OCI-LY3 (cell line): Measurements from ENCODE around the gene CACNG8.

Experiments used
- H2AFZ ChIP-seq: fragments of 200-600, 300-600 bp; shearing (Covaris generic); 2 replicates; pipeline ENCODE4 v1.6.0; 2014; ENCODE audit warnings: antibody characterized with exemption, low read depth, low read length
- H3K27ac ChIP-seq: fragments of 200-600, 300-600 bp; sonication (generic); 2 replicates; pipeline ENCODE4 v1.5.1; 2014; ENCODE audit warnings: mild to moderate bottlenecking, low read length, moderate library complexity, mixed read lengths
- H3K27me3 ChIP-seq: fragments of 200-600, 300-600 bp; sonication (generic); 2 replicates; pipeline ENCODE4 v1.6.1; 2014; ENCODE audit warnings: low read depth, low read length, mixed read lengths
- H3K36me3 ChIP-seq: fragments of 200-600, 300-600 bp; sonication (generic); replicated peaks from 2 replicates; pipeline ENCODE3; 2014; ENCODE audit warnings: low read depth, low read length, mixed read lengths
- H3K4me1 ChIP-seq: fragments of 300-600, 200-600 bp; sonication (generic); 2 replicates; pipeline ENCODE4 v1.6.1; 2014; ENCODE audit warnings: low read length, mixed read lengths
- H3K4me2 ChIP-seq: fragments of 200-600, 300-600 bp; sonication (generic); 2 replicates; pipeline ENCODE4 v1.6.1; 2014; ENCODE audit warnings: low read length, mixed read lengths
- H3K4me3 ChIP-seq: fragments of 300-600, 200-600 bp; sonication (generic); 2 replicates; pipeline ENCODE4 v1.5.1; 2014; ENCODE audit warnings: antibody characterized with exemption, mild to moderate bottlenecking, low read length, moderate library complexity
- H3K79me2 ChIP-seq: fragments of 300-600, 200-600 bp; shearing (Covaris generic); 2 replicates; pipeline ENCODE4 v1.6.1; 2014; ENCODE audit warnings: mild to moderate bottlenecking, low read length, mixed read lengths
- H3K9ac ChIP-seq: fragments of 300-600, 200-600 bp; shearing (Covaris generic); 2 replicates; pipeline ENCODE4 v1.6.0; 2014; ENCODE audit warnings: mild to moderate bottlenecking, low read length, moderate library complexity
- H3K9me3 ChIP-seq: fragments of 200-600, 300-600 bp; shearing (Covaris generic); 2 replicates; pipeline ENCODE4 v1.6.1; 2014; ENCODE audit warnings: low read length, mixed read lengths; ENCODE audit not compliant: insufficient read depth
- H4K20me1 ChIP-seq: fragments of 200-600, 300-600 bp; sonication (generic); 2 replicates; pipeline ENCODE4 v1.6.1; 2016; ENCODE audit warnings: low read length, mixed read lengths; ENCODE audit not compliant: insufficient read depth
- EZH2phosphoT487 ChIP-seq: fragments of 200-600 bp; shearing (Covaris generic); IDR thresholded peaks from 2 replicates; pipeline ENCODE4 v1.6.1; 2018; ENCODE audit warnings: antibody characterized with exemption, mixed run types, low read depth
- TF ChIP-seq, protein P1 (sequence below): fragments of 200-600, 300-600 bp; sonication (generic); IDR thresholded peaks from 2 replicates; pipeline ENCODE4 v1.5.1; 2014; ENCODE audit warnings: antibody characterized with exemption, low read length, low read depth

Gene CACNG8

DNA sequence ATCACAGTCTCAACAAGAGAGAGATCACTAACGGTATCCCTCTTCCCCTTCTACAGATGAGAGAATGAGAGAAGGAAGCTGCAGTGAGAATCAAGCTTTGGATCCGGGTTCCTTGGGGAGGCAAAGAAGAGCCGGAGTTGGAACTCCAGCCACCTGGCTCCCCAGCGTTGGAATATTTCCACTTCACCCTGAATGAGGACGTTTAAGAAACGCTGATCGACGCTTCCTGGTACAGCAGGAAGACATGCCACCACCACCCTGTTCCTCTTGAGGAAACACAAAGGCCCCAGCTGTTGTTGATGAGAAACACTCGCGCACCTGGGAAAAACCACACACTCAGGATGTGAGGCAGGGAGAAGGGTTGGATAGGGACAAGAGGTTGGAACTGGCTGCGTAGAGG is 11.3 kb upstream of the CACNG8 start:
- H3K4me3 ChIP-seq = no peak overlapping the region
- TF ChIP-seq, protein P1, sequence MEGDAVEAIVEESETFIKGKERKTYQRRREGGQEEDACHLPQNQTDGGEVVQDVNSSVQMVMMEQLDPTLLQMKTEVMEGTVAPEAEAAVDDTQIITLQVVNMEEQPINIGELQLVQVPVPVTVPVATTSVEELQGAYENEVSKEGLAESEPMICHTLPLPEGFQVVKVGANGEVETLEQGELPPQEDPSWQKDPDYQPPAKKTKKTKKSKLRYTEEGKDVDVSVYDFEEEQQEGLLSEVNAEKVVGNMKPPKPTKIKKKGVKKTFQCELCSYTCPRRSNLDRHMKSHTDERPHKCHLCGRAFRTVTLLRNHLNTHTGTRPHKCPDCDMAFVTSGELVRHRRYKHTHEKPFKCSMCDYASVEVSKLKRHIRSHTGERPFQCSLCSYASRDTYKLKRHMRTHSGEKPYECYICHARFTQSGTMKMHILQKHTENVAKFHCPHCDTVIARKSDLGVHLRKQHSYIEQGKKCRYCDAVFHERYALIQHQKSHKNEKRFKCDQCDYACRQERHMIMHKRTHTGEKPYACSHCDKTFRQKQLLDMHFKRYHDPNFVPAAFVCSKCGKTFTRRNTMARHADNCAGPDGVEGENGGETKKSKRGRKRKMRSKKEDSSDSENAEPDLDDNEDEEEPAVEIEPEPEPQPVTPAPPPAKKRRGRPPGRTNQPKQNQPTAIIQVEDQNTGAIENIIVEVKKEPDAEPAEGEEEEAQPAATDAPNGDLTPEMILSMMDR = no peak
- TF ChIP-seq EZH2phosphoT487 = no peak
- no peak overlapping the region for H3K27ac ChIP-seq
- no peaks in the 10 kb centered on the region for H3K4me1 ChIP-seq
- no peaks in the 10 kb centered on the region for H4K20me1 ChIP-seq
- H3K9me3 ChIP-seq = no peaks in the 10 kb centered on the region
- H3K79me2 ChIP-seq = no peaks in the 10 kb centered on the region
- no peak overlapping the region for H2AFZ ChIP-seq
- no peak overlapping the region for H3K4me2 ChIP-seq
- H3K27me3 ChIP-seq = no peaks in the 10 kb centered on the region
- H3K36me3 ChIP-seq = no peaks in the 10 kb centered on the region
- no peak overlapping the region for H3K9ac ChIP-seq

DNA sequence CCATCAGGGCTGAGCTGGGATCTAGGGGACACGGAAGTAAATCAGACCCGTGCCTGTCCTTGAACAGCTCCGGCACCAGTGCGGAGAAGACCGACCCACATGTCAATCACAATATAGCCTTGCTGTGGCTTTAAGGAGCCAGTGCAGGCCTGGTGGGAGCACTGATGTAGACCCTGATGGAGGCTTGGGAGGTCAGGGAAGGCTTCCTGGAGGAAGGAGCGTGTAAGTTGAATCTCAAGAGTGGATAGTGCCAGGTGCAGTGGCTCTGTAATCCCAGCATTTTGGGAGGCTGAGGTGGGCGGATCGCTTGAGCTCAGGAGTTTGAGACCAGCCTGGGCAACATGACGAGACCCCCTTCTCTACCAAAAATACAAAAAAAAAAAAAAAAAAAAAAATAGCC is 10.8 kb upstream of the CACNG8 start:
- TF ChIP-seq, protein P1 = no peak
- TF ChIP-seq EZH2phosphoT487 = no peak
- no peaks in the 10 kb centered on the region for H3K4me1 ChIP-seq
- no peaks in the 10 kb centered on the region for H3K36me3 ChIP-seq
- H3K4me3 ChIP-seq = no peak overlapping the region
- H3K27me3 ChIP-seq = no peaks in the 10 kb centered on the region
- H3K9ac ChIP-seq = no peak overlapping the region
- no peaks in the 10 kb centered on the region for H4K20me1 ChIP-seq
- no peak overlapping the region for H3K4me2 ChIP-seq
- H3K79me2 ChIP-seq = no peaks in the 10 kb centered on the region
- no peaks in the 10 kb centered on the region for H3K9me3 ChIP-seq
- H2AFZ ChIP-seq = no peak overlapping the region
- no peak overlapping the region for H3K27ac ChIP-seq

- Histone ChIP-seq H3K4me1 (no peaks in the 10 kb centered on the region), H3K9me3 (no peaks in the 10 kb centered on the region), H3K27ac (no peak overlapping the region), H3K4me3 (no peak overlapping the region), H3K9ac (no peak overlapping the region), H3K36me3 (no peaks in the 10 kb centered on the region), H3K79me2 (no peaks in the 10 kb centered on the region), H3K4me2 (no peak overlapping the region), H4K20me1 (no peaks in the 10 kb centered on the region), H3K27me3 (no peaks in the 10 kb centered on the region), H2AFZ (no peak overlapping the region)
- TF ChIP-seq, protein P1 = no peak
- TF ChIP-seq EZH2phosphoT487 = no peak
Observed at GRCh38 chr19:53953383-53953782, 9.4 kb upstream of the CACNG8 start.

DNA sequence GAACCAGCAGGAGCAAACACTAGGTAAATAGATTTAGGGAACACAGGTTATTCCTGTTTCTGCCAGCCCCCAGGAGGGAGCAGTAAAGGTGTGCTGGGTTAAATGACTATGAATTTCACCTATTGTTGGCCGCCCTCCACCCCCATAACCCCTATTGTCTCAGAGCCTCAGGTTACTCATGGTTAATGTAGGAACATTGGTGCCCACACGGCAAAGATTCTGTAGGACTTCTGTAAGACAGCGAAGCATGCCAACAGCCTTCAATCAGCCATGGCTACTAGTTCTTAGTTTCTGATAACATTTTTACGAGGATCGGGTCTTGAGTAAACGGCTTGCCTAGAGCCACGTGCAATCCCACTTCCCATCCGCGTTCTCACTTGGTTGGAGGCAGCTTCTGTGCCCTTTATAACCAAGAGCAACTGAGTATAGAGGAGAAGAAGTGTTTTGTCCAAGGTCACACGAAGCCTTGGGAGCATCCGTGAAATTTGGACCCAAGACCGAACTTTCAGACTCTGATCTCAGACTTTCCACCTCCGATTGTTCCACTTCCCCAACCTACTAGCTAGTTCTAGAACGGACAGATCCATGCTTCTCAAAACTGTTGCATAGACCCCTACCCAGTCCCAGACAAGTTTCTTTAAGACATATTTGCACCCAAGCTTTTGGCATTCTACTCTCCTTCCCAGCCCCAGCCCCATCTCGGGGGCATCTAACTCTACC is 5.1 kb upstream of the CACNG8 start:
- Histone ChIP-seq H4K20me1 (no peaks in the 10 kb centered on the region), H3K9ac (no peak overlapping the region), H3K9me3 (no peaks in the 10 kb centered on the region), H3K36me3 (no peaks in the 10 kb centered on the region), H3K27me3 (no peaks in the 10 kb centered on the region), H3K79me2 (no peaks in the 10 kb centered on the region), H3K4me1 (no peaks in the 10 kb centered on the region), H3K4me3 (no peak overlapping the region), H3K4me2 (no peak overlapping the region), H3K27ac (no peak overlapping the region), H2AFZ (no peak overlapping the region)
- no peak for TF ChIP-seq EZH2phosphoT487
- TF ChIP-seq, protein P1 = no peak
